Mesendoderm (in vitro differentiated cells): ENCODE data around the gene CPLX1.

Experiments used
- DNase-seq: peaks from one replicate; pipeline ENCODE4 v3.0.0; 2013
- H2AK5ac ChIP-seq: 2 replicates; pipeline ENCODE4 v1.6.1; 2013; ENCODE audit warnings: low read length, inconsistent platforms
- H2BK120ac ChIP-seq: 2 replicates; pipeline ENCODE4 v1.6.1; 2013; ENCODE audit warnings: low read depth, mild to moderate bottlenecking, low read length, moderate library complexity, mixed read lengths
- H2BK15ac ChIP-seq: replicated peaks from 2 replicates; pipeline ENCODE4 v1.6.1; 2013; ENCODE audit warnings: low read depth, mild to moderate bottlenecking, moderate library complexity
- H2BK5ac ChIP-seq: 2 replicates; pipeline ENCODE4 v1.6.1; 2013; ENCODE audit warnings: low read length, inconsistent platforms
- H3K18ac ChIP-seq: 2 replicates; pipeline ENCODE4 v1.6.1; 2013; ENCODE audit warnings: mild to moderate bottlenecking, low read length, mixed read lengths
- H3K23ac ChIP-seq: one replicate; pipeline ENCODE4 v1.6.1; 2013; ENCODE audit warnings: low read length
- H3K27ac ChIP-seq: 2 replicates; pipeline ENCODE4 v1.5.1; 2013; ENCODE audit warnings: low read depth, mild to moderate bottlenecking, inconsistent platforms, low read length, moderate library complexity
- H3K27me3 ChIP-seq: 2 replicates; pipeline ENCODE4 v1.6.1; 2013; ENCODE audit warnings: low read length, control low read depth, mild to moderate bottlenecking, inconsistent platforms; ENCODE audit not compliant: insufficient read depth, poor library complexity
- H3K36me3 ChIP-seq: 2 replicates; pipeline ENCODE4 v1.6.1; 2013; ENCODE audit warnings: low read length, inconsistent platforms; ENCODE audit not compliant: control insufficient read depth, insufficient read depth
- H3K4ac ChIP-seq: one replicate; pipeline ENCODE4 v1.6.1; 2013; ENCODE audit warnings: low read depth, mild to moderate bottlenecking, low read length, moderate library complexity
- H3K4me1 ChIP-seq: 2 replicates; pipeline ENCODE4 v1.6.1; 2013; ENCODE audit warnings: low read depth, low read length, inconsistent platforms; ENCODE audit not compliant: control insufficient read depth
- H3K4me2 ChIP-seq: 2 replicates; pipeline ENCODE4 v1.6.1; 2013; ENCODE audit warnings: low read length
- H3K4me3 ChIP-seq: 2 replicates; pipeline ENCODE4 v1.5.1; 2013; ENCODE audit warnings: mild to moderate bottlenecking, low read length
- H3K56ac ChIP-seq: one replicate; pipeline ENCODE4 v1.6.1; 2013; ENCODE audit warnings: low read length
- H3K79me1 ChIP-seq: 2 replicates; pipeline ENCODE4 v1.6.1; 2013; ENCODE audit warnings: low read length, inconsistent platforms
- H3K79me2 ChIP-seq: 2 replicates; pipeline ENCODE4 v1.6.1; 2013; ENCODE audit warnings: mild to moderate bottlenecking, low read length; ENCODE audit not compliant: control insufficient read depth, insufficient read depth
- H3K9ac ChIP-seq: 2 replicates; pipeline ENCODE4 v1.6.1; 2013; ENCODE audit warnings: low read length, inconsistent platforms
- H4K5ac ChIP-seq: one replicate; pipeline ENCODE4 v1.6.1; 2013; ENCODE audit warnings: low read length
- H4K8ac ChIP-seq: one replicate; pipeline ENCODE4 v1.6.1; 2013; ENCODE audit warnings: low read depth, mild to moderate bottlenecking, control low read depth, low read length, moderate library complexity
- WGBS: extraction: QIAGEN DNeasy Blood & Tissue Kit; methylation state at CpG from one replicate; pipeline ENCODE4 v1.1.7; 2013; ENCODE audit warnings: low lambda C conversion rate, missing lambda C conversion rate; ENCODE audit not compliant: insufficient coverage; ENCODE audit errors: extremely low coverage; 5-methylcytosine and 5-hydroxymethylcytosine counted together

The CPLX1 gene

GRCh38 chr4:837772-838171 is 11.8 kb upstream of the CPLX1 start:
- H3K27me3 ChIP-seq, result no peaks in the 10 kb centered on the region
- H3K4me3 ChIP-seq, result no peak overlapping the region
- H3K79me1 ChIP-seq, result no peaks in the 10 kb centered on the region
- DNase-seq, result no peak
- no peaks in the 10 kb centered on the region for H3K79me2 ChIP-seq
- no peaks in the 10 kb centered on the region for H3K4me1 ChIP-seq
- H3K4ac ChIP-seq, result no peak overlapping the region
- no peak overlapping the region for H4K5ac ChIP-seq
- H3K27ac ChIP-seq, result no peak overlapping the region
- no CpG with 5 or more reads among the region's 1 CpG for WGBS
- H3K36me3 ChIP-seq, result no peaks in the 10 kb centered on the region
- no peak overlapping the region for H2BK120ac ChIP-seq
- H3K18ac ChIP-seq, result no peak overlapping the region
- no peak overlapping the region for H3K4me2 ChIP-seq
- no peak overlapping the region for H2BK15ac ChIP-seq
- H2AK5ac ChIP-seq, result no peak overlapping the region
- no peak overlapping the region for H2BK5ac ChIP-seq
- no peak overlapping the region for H3K9ac ChIP-seq
- no peak overlapping the region for H4K8ac ChIP-seq
- H3K56ac ChIP-seq, result no peak overlapping the region
- H3K23ac ChIP-seq, result no peak overlapping the region

- Histone ChIP-seq H3K27me3 (no peaks in the 10 kb centered on the region), H3K23ac (no peak overlapping the region), H3K4me1 (no peaks in the 10 kb centered on the region), H2BK15ac (no peak overlapping the region), H2BK5ac (no peak overlapping the region), H3K4ac (no peak overlapping the region), H3K56ac (no peak overlapping the region), H3K4me3 (no peak overlapping the region), H3K79me2 (no peaks in the 10 kb centered on the region), H4K8ac (no peak overlapping the region), H4K5ac (no peak overlapping the region), H3K18ac (no peak overlapping the region), H3K9ac (no peak overlapping the region), H2AK5ac (no peak overlapping the region), H2BK120ac (no peak overlapping the region), H3K79me1 (no peaks in the 10 kb centered on the region), H3K4me2 (no peak overlapping the region), H3K36me3 (no peaks in the 10 kb centered on the region), H3K27ac (no peak overlapping the region)
- WGBS, result no CpG with 5 or more reads among the region's 22 CpGs
- no peak for DNase-seq
These were observed 10.9 kb upstream of the CPLX1 start for GRCh38 chr4:836750-837301.

GRCh38 chr4:836003-836511 is 10.1 kb upstream of the CPLX1 start:
- Histone ChIP-seq H3K4me3 (no peak overlapping the region), H4K8ac (no peak overlapping the region), H3K4ac (no peak overlapping the region), H3K23ac (no peak overlapping the region), H3K56ac (no peak overlapping the region), H3K27me3 (no peaks in the 10 kb centered on the region), H2BK15ac (no peak overlapping the region), H3K36me3 (no peaks in the 10 kb centered on the region), H3K9ac (no peak overlapping the region), H2BK5ac (no peak overlapping the region), H3K18ac (no peak overlapping the region), H2AK5ac (no peak overlapping the region), H3K79me1 (no peaks in the 10 kb centered on the region), H3K79me2 (no peaks in the 10 kb centered on the region), H2BK120ac (no peak overlapping the region), H3K4me2 (no peak overlapping the region), H3K27ac (no peak overlapping the region), H3K4me1 (no peaks in the 10 kb centered on the region), H4K5ac (no peak overlapping the region)
- no peak for DNase-seq
- no CpG with 5 or more reads among the region's 32 CpGs for WGBS

GRCh38 chr4:835148-836002 is 9.4 kb upstream of the CPLX1 start:
- no peak overlapping the region for H3K56ac ChIP-seq
- H3K79me2 ChIP-seq, result no peaks in the 10 kb centered on the region
- H2BK5ac ChIP-seq, result no peak overlapping the region
- H3K27ac ChIP-seq, result no peak overlapping the region
- no peaks in the 10 kb centered on the region for H3K36me3 ChIP-seq
- no peak for DNase-seq
- no peak overlapping the region for H4K8ac ChIP-seq
- H2BK15ac ChIP-seq, result no peak overlapping the region
- no peak overlapping the region for H2AK5ac ChIP-seq
- no peak overlapping the region for H3K4me2 ChIP-seq
- H3K79me1 ChIP-seq, result no peaks in the 10 kb centered on the region
- H3K27me3 ChIP-seq, result no peaks in the 10 kb centered on the region
- H3K9ac ChIP-seq, result no peak overlapping the region
- H3K4ac ChIP-seq, result no peak overlapping the region
- no peak overlapping the region for H3K4me3 ChIP-seq
- no peak overlapping the region for H2BK120ac ChIP-seq
- H3K4me1 ChIP-seq, result no peaks in the 10 kb centered on the region
- no CpG with 5 or more reads among the region's 46 CpGs for WGBS
- H3K23ac ChIP-seq, result no peak overlapping the region
- H4K5ac ChIP-seq, result no peak overlapping the region
- H3K18ac ChIP-seq, result no peak overlapping the region

GRCh38 chr4:834368-835147 is 8.6 kb upstream of the CPLX1 start:
- Histone ChIP-seq H3K4me3 (no peak overlapping the region), H2BK5ac (no peak overlapping the region), H3K36me3 (no peaks in the 10 kb centered on the region), H3K23ac (no peak overlapping the region), H3K79me1 (no peaks in the 10 kb centered on the region), H4K8ac (no peak overlapping the region), H3K56ac (no peak overlapping the region), H2AK5ac (no peak overlapping the region), H3K27me3 (no peaks in the 10 kb centered on the region), H3K4me1 (no peaks in the 10 kb centered on the region), H3K9ac (no peak overlapping the region), H4K5ac (no peak overlapping the region), H3K18ac (no peak overlapping the region), H3K79me2 (no peaks in the 10 kb centered on the region), H2BK15ac (no peak overlapping the region), H3K4ac (no peak overlapping the region), H3K4me2 (no peak overlapping the region), H2BK120ac (no peak overlapping the region), H3K27ac (no peak overlapping the region)
- no CpG with 5 or more reads among the region's 29 CpGs for WGBS
- no peak for DNase-seq
